Smooth muscle cell (in vitro differentiated cells): ENCODE results near the gene SELENOP. TPM values are rescaled to one million over a fixed set of nuclear protein-coding genes. Genes with fewer than 3 reads are reported as not detected.

Source experiments
- DNase-seq: peaks from one replicate; lab custom pipeline; 2025; ENCODE audit not compliant: unreplicated experiment; lab: John Stamatoyannopoulos, UW
- H2AFZ ChIP-seq: fragments of 200-600 bp; sonication (generic); 2 replicates; pipeline ENCODE4 v1.6.0; 2016; ENCODE audit warnings: antibody characterized with exemption, low read depth, mild to moderate bottlenecking
- H3F3A ChIP-seq: fragments of 200-600 bp; sonication (generic); 2 replicates; pipeline ENCODE4 v1.6.0; 2017; ENCODE audit warnings: antibody characterized with exemption, low read depth
- H3K27ac ChIP-seq: fragments of 200-600 bp; sonication (generic); 2 replicates; pipeline ENCODE4 v1.5.1; 2016; ENCODE audit warnings: low read depth, mild to moderate bottlenecking
- H3K27me3 ChIP-seq: fragments of 200-600 bp; sonication (generic); 2 replicates; pipeline ENCODE4 v1.6.1; 2016; ENCODE audit warnings: low read depth, mild to moderate bottlenecking
- H3K36me3 ChIP-seq: fragments of 200-600 bp; sonication (generic); 2 replicates; pipeline ENCODE4 v1.5.1; 2016; ENCODE audit warnings: low read depth
- H3K4me1 ChIP-seq: fragments of 200-600 bp; sonication (generic); 2 replicates; pipeline ENCODE4 v1.5.1; 2016; ENCODE audit warnings: low read depth
- H3K4me2 ChIP-seq: fragments of 200-600 bp; sonication (generic); 2 replicates; pipeline ENCODE4 v1.6.0; 2016; ENCODE audit warnings: mild to moderate bottlenecking
- H3K4me3 ChIP-seq: fragments of 200-600 bp; sonication (generic); 2 replicates; pipeline ENCODE4 v1.5.1; 2016; ENCODE audit warnings: mild to moderate bottlenecking
- H3K79me2 ChIP-seq: fragments of 200-600 bp; sonication (generic); 2 replicates; pipeline ENCODE4 v1.6.0; 2016; ENCODE audit warnings: low read depth, mild to moderate bottlenecking
- H3K9ac ChIP-seq: fragments of 200-600 bp; sonication (generic); 2 replicates; pipeline ENCODE4 v1.6.0; 2016; ENCODE audit warnings: low read depth
- H3K9me3 ChIP-seq: fragments of 200-600 bp; sonication (generic); replicated peaks from 2 replicates; pipeline ENCODE4 v1.5.1; 2016; ENCODE audit warnings: low read depth
- H4K20me1 ChIP-seq: fragments of 200-600 bp; sonication (generic); 2 replicates; pipeline ENCODE4 v1.6.0; 2016; ENCODE audit warnings: low read depth
- CTCF ChIP-seq: fragments of 200-600 bp; sonication (generic); IDR thresholded peaks from 2 replicates; pipeline ENCODE4 v1.5.1; 2017; ENCODE audit warnings: borderline replicate concordance, mild to moderate bottlenecking, antibody characterized with exemption; ENCODE audit not compliant: insufficient read depth, poor library complexity, severe bottlenecking
- whole genome bisulfite sequencing: methylation state at CpG from one replicate; pipeline ENCODE4 v1.1.7; 2016; ENCODE audit warnings: low lambda C conversion rate; 5-methylcytosine and 5-hydroxymethylcytosine counted together
- polyA plus RNA-seq: library from polyadenylated mRNA; unstranded; fragments of >200 nt; fragmentation: Nextera tagmentation; extraction: Ambion mirVana; gene quantifications from 2 replicates; pipeline ENCODE4 v1.2.1, GENCODE V29; 2016
- total RNA-seq: library from RNA; depleted of rRNA; stranded (reverse); fragments of >200 nt; gene quantifications from 2 replicates; pipeline ENCODE4 v1.2.3, GENCODE V29; 2014

SELENOP gene
- total and polyA plus RNA-seq, 2 experiments from 2014 or later: 11.9 to 12.2 TPM

DNA sequence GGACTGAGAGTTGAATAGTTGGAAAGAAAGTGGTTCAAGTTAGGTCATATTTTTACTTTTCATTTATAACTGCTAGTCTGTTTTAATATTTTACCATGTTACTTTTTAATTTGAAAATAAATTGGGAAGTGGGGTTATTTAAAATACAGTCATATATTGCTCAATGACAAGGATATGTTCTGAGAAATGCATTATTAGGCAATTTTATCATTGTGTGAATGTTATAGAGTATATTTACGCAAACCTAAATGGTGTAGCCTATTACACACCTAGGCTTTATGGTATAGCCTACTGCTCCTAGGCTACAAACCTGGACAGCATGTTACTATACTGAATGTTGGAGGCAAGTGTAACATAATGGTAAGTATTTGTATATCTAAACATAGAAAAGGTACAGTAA, 49.9 kb downstream of the SELENOP start:
- H3K9me3 ChIP-seq: no peaks in the 10 kb centered on the region
- H3K79me2 ChIP-seq: no peaks in the 10 kb centered on the region
- no peaks in the 10 kb centered on the region for H4K20me1 ChIP-seq
- 96% methylated on average over 1 of the region's 1 CpG for WGBS
- no peak overlapping the region for H3K4me2 ChIP-seq
- no peak for DNase-seq
- no peaks in the 10 kb centered on the region for H3K36me3 ChIP-seq
- no peak overlapping the region for H3K9ac ChIP-seq
- no peak for TF ChIP-seq CTCF
- no peak overlapping the region for H3K4me3 ChIP-seq
- H3K27me3 ChIP-seq: no peaks in the 10 kb centered on the region
- H2AFZ ChIP-seq: no peak overlapping the region
- no peak overlapping the region for H3K27ac ChIP-seq
- H3K4me1 ChIP-seq: no peaks in the 10 kb centered on the region
- H3F3A ChIP-seq: no peaks in the 10 kb centered on the region

DNA sequence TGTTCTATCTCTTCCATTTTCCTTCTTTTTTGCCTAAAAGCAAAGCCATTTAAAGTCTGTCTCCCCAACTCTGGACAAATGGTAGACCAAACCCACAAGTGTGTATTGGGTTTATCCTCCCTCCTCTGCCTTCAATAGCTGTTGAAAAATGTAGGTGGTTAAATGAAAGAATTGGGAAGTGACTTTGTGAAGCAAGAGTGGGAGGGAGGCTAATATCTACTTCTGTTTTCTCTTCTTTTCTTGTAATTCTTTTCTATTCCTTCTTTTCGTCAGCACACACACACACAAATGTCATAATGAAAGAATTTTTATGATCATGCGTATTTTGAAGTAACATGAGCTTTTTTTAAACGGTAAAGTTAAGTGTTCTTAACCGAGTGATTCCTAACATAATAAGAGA, 51.3 kb downstream of the SELENOP start:
- no peaks in the 10 kb centered on the region for H3K36me3 ChIP-seq
- TF ChIP-seq CTCF: no peak
- H2AFZ ChIP-seq: no peak overlapping the region
- no peak overlapping the region for H3K27ac ChIP-seq
- no peaks in the 10 kb centered on the region for H3K9me3 ChIP-seq
- H3K4me3 ChIP-seq: no peak overlapping the region
- 88% methylated on average over 4 of the region's 4 CpGs for WGBS
- no peaks in the 10 kb centered on the region for H3F3A ChIP-seq
- no peaks in the 10 kb centered on the region for H3K79me2 ChIP-seq
- no peak overlapping the region for H3K9ac ChIP-seq
- no peak for DNase-seq
- H4K20me1 ChIP-seq: no peaks in the 10 kb centered on the region
- H3K27me3 ChIP-seq: no peaks in the 10 kb centered on the region
- no peak overlapping the region for H3K4me2 ChIP-seq
- no peaks in the 10 kb centered on the region for H3K4me1 ChIP-seq

- no peaks in the 10 kb centered on the region for H4K20me1 ChIP-seq
- no peaks in the 10 kb centered on the region for H3K4me1 ChIP-seq
- H3F3A ChIP-seq: no peaks in the 10 kb centered on the region
- no peaks in the 10 kb centered on the region for H3K27me3 ChIP-seq
- WGBS: 74% methylated on average over 2 of the region's 2 CpGs
- H3K9ac ChIP-seq: no peak overlapping the region
- no peak overlapping the region for H3K4me3 ChIP-seq
- no peak for TF ChIP-seq CTCF
- no peaks in the 10 kb centered on the region for H3K9me3 ChIP-seq
- no peak overlapping the region for H2AFZ ChIP-seq
- no peak overlapping the region for H3K4me2 ChIP-seq
- H3K36me3 ChIP-seq: no peaks in the 10 kb centered on the region
- H3K27ac ChIP-seq: no peak overlapping the region
- H3K79me2 ChIP-seq: no peaks in the 10 kb centered on the region
- no peak for DNase-seq
These were observed 52.2 kb downstream of the SELENOP start for GRCh38 chr5:42759456-42759855.
